KMS-11 (cell line): ENCODE results near the gene C1QB.

Experiments
- H2AFZ ChIP-seq: fragments of 200-600 bp; sonication (generic); 2 replicates; pipeline ENCODE4 v1.6.1; 2016; ENCODE audit warnings: antibody characterized with exemption, mixed run types, low read depth
- H3K27ac ChIP-seq: fragments of 200-600 bp; sonication (generic); 2 replicates; pipeline ENCODE4 v1.6.1; 2016; ENCODE audit warnings: mild to moderate bottlenecking, mixed run types
- H3K27me3 ChIP-seq: fragments of 200-600 bp; sonication (generic); 2 replicates; pipeline ENCODE4 v1.6.1; 2017; ENCODE audit warnings: mild to moderate bottlenecking, low read depth, mixed run types, moderate library complexity; ENCODE audit not compliant: insufficient read depth
- H3K36me3 ChIP-seq: fragments of 200-600 bp; sonication (generic); 2 replicates; pipeline ENCODE4 v1.6.1; 2017; ENCODE audit warnings: mild to moderate bottlenecking, mixed run types; ENCODE audit not compliant: insufficient read depth
- H3K4me1 ChIP-seq: fragments of 200-600 bp; sonication (generic); 2 replicates; pipeline ENCODE4 v1.6.1; 2016; ENCODE audit warnings: mild to moderate bottlenecking, low read depth, mixed run types; ENCODE audit not compliant: poor library complexity, severe bottlenecking
- H3K4me2 ChIP-seq: fragments of 200-600 bp; sonication (generic); 2 replicates; pipeline ENCODE4 v1.7.0; 2016; ENCODE audit warnings: mild to moderate bottlenecking, mixed run types
- H3K4me3 ChIP-seq: fragments of 200-600 bp; sonication (generic); IDR thresholded peaks from 2 replicates; pipeline ENCODE4 v1.6.1; 2017; ENCODE audit warnings: low read depth, low read length, mixed read lengths; ENCODE audit not compliant: insufficient read depth
- H3K79me2 ChIP-seq: fragments of 200-600 bp; sonication (generic); 2 replicates; pipeline ENCODE4 v1.6.1; 2016; ENCODE audit warnings: low read depth, mixed run types; ENCODE audit not compliant: insufficient read depth
- H3K9ac ChIP-seq: fragments of 200-600 bp; sonication (generic); 2 replicates; pipeline ENCODE4 v1.6.1; 2016; ENCODE audit warnings: mild to moderate bottlenecking, mixed run types
- H4K20me1 ChIP-seq: fragments of 200-600 bp; sonication (generic); 2 replicates; pipeline ENCODE4 v1.6.1; 2016; ENCODE audit warnings: mild to moderate bottlenecking, mixed run types; ENCODE audit not compliant: insufficient read depth
- TF ChIP-seq, protein P1 (sequence below): fragments of 200-600 bp; sonication (generic); conservative IDR thresholded peaks from 2 replicates; pipeline ENCODE4 v1.6.1; 2017; ENCODE audit warnings: low read depth, mild to moderate bottlenecking, antibody characterized with exemption, low read length, moderate library complexity, mixed read lengths

Gene C1QB, protein sequence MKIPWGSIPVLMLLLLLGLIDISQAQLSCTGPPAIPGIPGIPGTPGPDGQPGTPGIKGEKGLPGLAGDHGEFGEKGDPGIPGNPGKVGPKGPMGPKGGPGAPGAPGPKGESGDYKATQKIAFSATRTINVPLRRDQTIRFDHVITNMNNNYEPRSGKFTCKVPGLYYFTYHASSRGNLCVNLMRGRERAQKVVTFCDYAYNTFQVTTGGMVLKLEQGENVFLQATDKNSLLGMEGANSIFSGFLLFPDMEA

DNA sequence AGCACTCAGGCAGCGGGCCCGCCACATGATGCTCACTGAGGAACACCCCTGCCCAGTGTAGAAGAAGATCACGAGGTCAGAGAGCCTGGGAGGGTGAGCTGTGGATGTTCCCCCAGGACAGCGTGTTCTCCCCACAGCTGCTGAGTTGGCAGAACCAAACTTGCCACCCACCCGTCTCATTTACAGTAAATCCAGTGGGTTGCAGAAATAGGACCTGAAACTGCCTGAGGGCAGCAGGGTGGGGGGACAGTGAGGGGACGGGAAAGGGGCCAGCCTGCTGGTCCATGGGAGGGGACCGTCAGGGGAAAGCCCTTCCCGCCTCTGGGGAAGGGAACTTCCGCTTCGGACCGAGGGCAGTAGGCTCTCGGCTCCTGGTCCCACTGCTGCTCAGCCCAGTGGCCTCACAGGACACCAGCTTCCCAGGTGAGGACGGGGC is at the start of gene C1QB:
Gene C1QB, plus strand, starts transcription at position 356 of the 436 bp plus-strand sequence. CDS start 6,227 bp downstream, outside the sequence.
- Histone ChIP-seq H3K4me3 (no peak within 1 kb of the TSS), H4K20me1 (no peaks in the 10 kb centered on the region), H3K4me1 (no peaks in the 10 kb centered on the region), H3K9ac (no peak within 1 kb of the TSS), H3K79me2 (no peaks in the 10 kb centered on the region), H2AFZ (no peak within 1 kb of the TSS), H3K4me2 (no peak within 1 kb of the TSS), H3K36me3 (no peaks in the 10 kb centered on the region), H3K27ac (no peak within 1 kb of the TSS), H3K27me3 (peaks cover 84% of the 10 kb centered on the region)
- TF ChIP-seq, protein P1, sequence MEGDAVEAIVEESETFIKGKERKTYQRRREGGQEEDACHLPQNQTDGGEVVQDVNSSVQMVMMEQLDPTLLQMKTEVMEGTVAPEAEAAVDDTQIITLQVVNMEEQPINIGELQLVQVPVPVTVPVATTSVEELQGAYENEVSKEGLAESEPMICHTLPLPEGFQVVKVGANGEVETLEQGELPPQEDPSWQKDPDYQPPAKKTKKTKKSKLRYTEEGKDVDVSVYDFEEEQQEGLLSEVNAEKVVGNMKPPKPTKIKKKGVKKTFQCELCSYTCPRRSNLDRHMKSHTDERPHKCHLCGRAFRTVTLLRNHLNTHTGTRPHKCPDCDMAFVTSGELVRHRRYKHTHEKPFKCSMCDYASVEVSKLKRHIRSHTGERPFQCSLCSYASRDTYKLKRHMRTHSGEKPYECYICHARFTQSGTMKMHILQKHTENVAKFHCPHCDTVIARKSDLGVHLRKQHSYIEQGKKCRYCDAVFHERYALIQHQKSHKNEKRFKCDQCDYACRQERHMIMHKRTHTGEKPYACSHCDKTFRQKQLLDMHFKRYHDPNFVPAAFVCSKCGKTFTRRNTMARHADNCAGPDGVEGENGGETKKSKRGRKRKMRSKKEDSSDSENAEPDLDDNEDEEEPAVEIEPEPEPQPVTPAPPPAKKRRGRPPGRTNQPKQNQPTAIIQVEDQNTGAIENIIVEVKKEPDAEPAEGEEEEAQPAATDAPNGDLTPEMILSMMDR, result no peak

DNA sequence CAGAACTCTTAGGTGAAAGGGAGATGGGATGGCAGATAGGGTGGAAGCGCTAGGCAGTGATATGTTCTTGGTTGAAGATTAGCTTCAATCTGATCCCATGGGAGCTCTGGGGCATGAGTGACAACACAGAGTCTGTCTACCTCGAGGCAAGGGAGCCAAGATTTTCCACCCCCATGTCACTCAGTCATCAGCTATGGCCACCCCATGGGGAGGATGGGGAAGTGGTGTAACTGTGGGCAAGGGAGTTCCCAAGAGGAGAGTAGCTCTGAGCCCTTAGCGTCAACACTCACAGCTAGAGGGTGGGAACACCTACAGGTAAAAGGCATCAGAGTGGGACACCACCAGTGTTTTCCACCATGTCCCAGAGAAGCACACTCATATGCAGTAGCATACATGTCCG is 46.9 kb upstream of the C1QB start:
- peaks cover 62% of the 10 kb centered on the region for H3K27me3 ChIP-seq
- TF ChIP-seq, protein P1, result no peak
- no peaks in the 10 kb centered on the region for H3K36me3 ChIP-seq
- H3K79me2 ChIP-seq, result no peaks in the 10 kb centered on the region
- H3K4me3 ChIP-seq, result no peak overlapping the region
- H4K20me1 ChIP-seq, result no peaks in the 10 kb centered on the region
- no peak overlapping the region for H2AFZ ChIP-seq
- no peak overlapping the region for H3K27ac ChIP-seq
- H3K4me2 ChIP-seq, result no peak overlapping the region
- H3K9ac ChIP-seq, result no peak overlapping the region
- H3K4me1 ChIP-seq, result no peaks in the 10 kb centered on the region

DNA sequence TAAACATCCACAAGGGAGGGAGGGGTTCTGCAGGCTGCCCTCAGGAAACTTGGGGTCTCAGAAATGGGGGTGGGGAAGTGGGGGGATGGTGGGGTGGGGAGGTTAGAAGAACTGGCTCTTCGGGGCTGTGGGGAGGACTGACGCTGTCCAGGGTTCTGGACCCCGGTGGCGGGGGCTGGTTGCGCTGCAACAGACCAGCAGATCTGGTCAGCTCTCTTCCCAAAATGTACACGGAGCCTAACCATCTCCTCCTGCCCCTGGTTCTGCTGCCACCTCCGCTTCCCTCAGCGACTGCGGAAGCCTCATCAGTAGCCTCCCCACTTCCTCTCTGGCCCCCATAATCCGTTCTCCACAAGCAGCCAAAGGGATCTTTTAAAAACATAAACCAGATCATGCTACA is 45.9 kb upstream of the C1QB start:
- H3K4me1 ChIP-seq, result no peaks in the 10 kb centered on the region
- peaks cover 62% of the 10 kb centered on the region for H3K27me3 ChIP-seq
- no peak overlapping the region for H3K4me3 ChIP-seq
- H3K36me3 ChIP-seq, result no peaks in the 10 kb centered on the region
- H4K20me1 ChIP-seq, result no peaks in the 10 kb centered on the region
- no peak overlapping the region for H3K4me2 ChIP-seq
- H3K27ac ChIP-seq, result no peak overlapping the region
- TF ChIP-seq, protein P1, result no peak
- H3K9ac ChIP-seq, result no peak overlapping the region
- H2AFZ ChIP-seq, result no peak overlapping the region
- H3K79me2 ChIP-seq, result no peaks in the 10 kb centered on the region

DNA sequence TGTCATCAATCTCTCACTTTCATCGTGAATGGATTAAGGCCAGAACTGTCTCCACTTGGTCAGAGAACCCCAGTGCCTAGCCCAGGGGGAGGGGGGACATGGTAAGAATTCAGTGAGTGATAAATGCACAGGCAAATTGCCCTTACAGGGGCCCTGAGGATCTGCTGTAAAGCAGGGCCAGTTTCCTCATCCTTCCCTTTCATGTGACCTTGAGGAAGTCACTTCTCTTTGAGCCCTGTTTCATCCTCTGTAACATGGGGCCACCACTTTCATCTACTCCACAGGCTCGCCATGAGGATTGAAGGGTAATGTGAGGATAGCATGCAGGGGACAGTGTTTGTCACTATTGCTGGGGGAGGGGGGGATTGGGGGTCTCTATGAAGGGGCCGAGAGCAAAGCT is 44.7 kb upstream of the C1QB start:
- Histone ChIP-seq H3K4me2 (no peak overlapping the region), H3K27ac (no peak overlapping the region), H3K9ac (no peak overlapping the region), H3K27me3 (peaks cover 62% of the 10 kb centered on the region), H3K36me3 (no peaks in the 10 kb centered on the region), H2AFZ (no peak overlapping the region), H3K79me2 (no peaks in the 10 kb centered on the region), H4K20me1 (no peaks in the 10 kb centered on the region), H3K4me1 (no peaks in the 10 kb centered on the region), H3K4me3 (no peak overlapping the region)
- TF ChIP-seq, protein P1, result no peak
